Left ventricle myocardium inferior (tissue), 1 donor: ENCODE results near the gene SLC22A12. TPM values are rescaled to one million over a fixed set of nuclear protein-coding genes. Genes with fewer than 3 reads are reported as not detected.

Source experiments
- DNase-seq: peaks from one replicate; pipeline ENCODE4 v3.0.0-alpha.2; 2020
- H3K27ac ChIP-seq: fragments of 200-600 bp; replicated peaks from 2 replicates; pipeline ENCODE4 v1.8.0; 2021
- H3K27me3 ChIP-seq: fragments of 200-600 bp; 2 replicates; pipeline ENCODE4 v1.8.0; 2021; ENCODE audit warnings: low read depth
- H3K36me3 ChIP-seq: fragments of 200-600 bp; 2 replicates; pipeline ENCODE4 v1.8.0; 2021
- H3K4me1 ChIP-seq: fragments of 200-600 bp; 2 replicates; pipeline ENCODE4 v1.8.0; 2021
- H3K4me3 ChIP-seq: fragments of 200-600 bp; 2 replicates; pipeline ENCODE4 v1.8.0; 2021; ENCODE audit warnings: mild to moderate bottlenecking, moderate library complexity
- H3K9me3 ChIP-seq: fragments of 200-600 bp; replicated peaks from 2 replicates; pipeline ENCODE4 v1.8.0; 2021
- intact Hi-C: fragments of 100-400 bp; cut with micrococcal nuclease; formaldehyde crosslinking; loops from one replicate; pipeline ENCODE4 v1.11.0; 2022
- total RNA-seq: library from RNA; stranded (reverse); fragmentation: NEBNext Ultra II Directional; extraction: Animal tissue kit (Norgen Biotek cat#: 25700); gene quantifications from one replicate; pipeline ENCODE4 v1.2.1, GENCODE V29; 2021
- TF ChIP-seq, protein P1 (sequence below): fragments of 200-600 bp; IDR thresholded peaks from 2 replicates; pipeline ENCODE4 v1.8.0; 2021; ENCODE audit warnings: antibody characterized with exemption, mild to moderate bottlenecking, borderline replicate concordance
- donor health status: DM: no; HTN: yes; CAD: no; lungs with severe emphysema.

SLC22A12 gene
- total RNA-seq, 1 donor from 2014 or later, result not detected

GRCh38 chr11:64546176-64546575 is 44.8 kb upstream of the SLC22A12 start:
- intact Hi-C loops, result no loop called here
- Histone ChIP-seq H3K27ac (no peak overlapping the region), H3K4me1 (no peaks in the 10 kb centered on the region), H3K4me3 (no peak overlapping the region), H3K36me3 (no peaks in the 10 kb centered on the region), H3K27me3 (peaks cover 58% of the 10 kb centered on the region), H3K9me3 (no peaks in the 10 kb centered on the region)
- no peak for DNase-seq
- TF ChIP-seq, protein P1, sequence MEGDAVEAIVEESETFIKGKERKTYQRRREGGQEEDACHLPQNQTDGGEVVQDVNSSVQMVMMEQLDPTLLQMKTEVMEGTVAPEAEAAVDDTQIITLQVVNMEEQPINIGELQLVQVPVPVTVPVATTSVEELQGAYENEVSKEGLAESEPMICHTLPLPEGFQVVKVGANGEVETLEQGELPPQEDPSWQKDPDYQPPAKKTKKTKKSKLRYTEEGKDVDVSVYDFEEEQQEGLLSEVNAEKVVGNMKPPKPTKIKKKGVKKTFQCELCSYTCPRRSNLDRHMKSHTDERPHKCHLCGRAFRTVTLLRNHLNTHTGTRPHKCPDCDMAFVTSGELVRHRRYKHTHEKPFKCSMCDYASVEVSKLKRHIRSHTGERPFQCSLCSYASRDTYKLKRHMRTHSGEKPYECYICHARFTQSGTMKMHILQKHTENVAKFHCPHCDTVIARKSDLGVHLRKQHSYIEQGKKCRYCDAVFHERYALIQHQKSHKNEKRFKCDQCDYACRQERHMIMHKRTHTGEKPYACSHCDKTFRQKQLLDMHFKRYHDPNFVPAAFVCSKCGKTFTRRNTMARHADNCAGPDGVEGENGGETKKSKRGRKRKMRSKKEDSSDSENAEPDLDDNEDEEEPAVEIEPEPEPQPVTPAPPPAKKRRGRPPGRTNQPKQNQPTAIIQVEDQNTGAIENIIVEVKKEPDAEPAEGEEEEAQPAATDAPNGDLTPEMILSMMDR, result no peak

GRCh38 chr11:64546600-64546999 is 44.4 kb upstream of the SLC22A12 start:
- intact Hi-C loops, result no loop called here
- Histone ChIP-seq H3K36me3 (no peaks in the 10 kb centered on the region), H3K27me3 (peaks cover 58% of the 10 kb centered on the region), H3K4me1 (no peaks in the 10 kb centered on the region), H3K27ac (no peak overlapping the region), H3K9me3 (no peaks in the 10 kb centered on the region), H3K4me3 (no peak overlapping the region)
- TF ChIP-seq, protein P1, result no peak
- DNase-seq, result no peak

- intact Hi-C loops, result loop anchor here (5.0 kb wide), 1 partner anchor 102 kb away; no protein-coding TSS in a partner anchor
- Histone ChIP-seq H3K36me3 (no peaks in the 10 kb centered on the region), H3K27ac (no peak overlapping the region), H3K9me3 (no peaks in the 10 kb centered on the region), H3K4me3 (no peak overlapping the region), H3K27me3 (peaks cover 39% of the 10 kb centered on the region), H3K4me1 (peaks cover 17% of the 10 kb centered on the region)
- DNase-seq, result no peak
- TF ChIP-seq, protein P1, result no peak
Observed at GRCh38 chr11:64549969-64550368, 41.1 kb upstream of the SLC22A12 start.

GRCh38 chr11:64553554-64554201 is 37.3 kb upstream of the SLC22A12 start:
- H3K4me3 ChIP-seq, result no peak overlapping the region
- peaks cover 16% of the 10 kb centered on the region for H3K27me3 ChIP-seq
- intact Hi-C loops, result loop anchor here (5.0 kb wide), 1 partner anchor 99 kb away; no protein-coding TSS in a partner anchor
- TF ChIP-seq, protein P1, result peak; percentile 99
- H3K36me3 ChIP-seq, result no peaks in the 10 kb centered on the region
- DNase-seq, result peak; percentile 64
- H3K4me1 ChIP-seq, result peaks cover 23% of the 10 kb centered on the region
- peak overlapping the region; percentile 59 for H3K27ac ChIP-seq
- no peaks in the 10 kb centered on the region for H3K9me3 ChIP-seq

GRCh38 chr11:64556044-64556720 is 34.8 kb upstream of the SLC22A12 start:
- Histone ChIP-seq H3K9me3 (no peaks in the 10 kb centered on the region), H3K4me3 (no peak overlapping the region), H3K27me3 (peaks cover 34% of the 10 kb centered on the region), H3K27ac (no peak overlapping the region), H3K4me1 (peaks cover 23% of the 10 kb centered on the region), H3K36me3 (no peaks in the 10 kb centered on the region)
- intact Hi-C loops, result no loop called here
- no peak for DNase-seq
- TF ChIP-seq, protein P1, result no peak
